Gastrocnemius medialis (tissue), 4 donors: ENCODE data around the gene ERCC6.

Experiments
- CTCF ChIP-seq, 5 experiments: fragments of 450-650 bp in 3 of 5; fragments of 200-600 bp in 2 of 5; sonication (generic) in 2 of 5; IDR thresholded peaks in 4 of 5; conservative IDR thresholded peaks in 1 of 5; 1 replicate in 4 of 5; 2 replicates in 1 of 5; pipeline ENCODE4 v1.5.1; 2016 to 2019; ENCODE audit warnings: antibody characterized with exemption in 5 of 5, mild to moderate bottlenecking in 3 of 5, moderate library complexity in 3 of 5
- POLR2A ChIP-seq, 2 donors: fragments of 450-650 bp; IDR thresholded peaks; one replicate each; pipeline ENCODE4 v1.6.1; 2017; ENCODE audit warnings: antibody characterized with exemption in 2 of 2, mild to moderate bottlenecking in 2 of 2, moderate library complexity in 2 of 2

DNA sequence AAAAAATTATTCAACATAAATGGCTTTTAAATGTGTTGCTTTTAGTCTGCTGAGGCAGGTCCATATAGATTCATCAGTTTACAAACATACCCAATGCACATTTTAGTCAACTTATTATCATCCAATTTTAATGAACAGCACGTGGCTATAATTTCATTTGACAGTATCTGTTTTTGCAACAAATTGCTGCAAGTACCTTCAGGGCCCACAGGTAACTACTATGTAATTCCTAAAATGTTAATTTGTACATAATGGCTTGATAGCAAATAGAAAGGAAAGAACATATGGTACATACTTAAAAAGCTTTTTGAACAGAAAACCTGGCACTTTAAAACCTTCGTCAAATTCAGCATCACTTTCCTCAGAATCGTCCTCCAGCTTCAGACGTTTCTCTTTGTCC lies 33.3 kb downstream of the ERCC6 start:
- TF ChIP-seq POLR2A (IDR thresholded peaks at IDR 0.05) (no peak), CTCF (IDR thresholded peaks at IDR 0.05 in 4 of 5, conservative IDR thresholded peaks at IDR 0.05 in 1 of 5) (no peak)
